Ovary (tissue), 3 donors: ENCODE measurements around the gene FMNL2.

Experiments used
- CTCF ChIP-seq, 3 donors: fragments of 450-650 bp in 2 of 3; fragments of 200-600 bp in 1 of 3; IDR thresholded peaks; one replicate each; pipeline versions ENCODE4 v1.5.1 to v1.8.0; 2016 to 2022; ENCODE audit warnings: antibody characterized with exemption in 3 of 3, mild to moderate bottlenecking in 1 of 3
- EP300 ChIP-seq: sonication (generic); formaldehyde crosslinking; IDR thresholded peaks from one replicate; pipeline ENCODE4 v1.6.1; 2017; ENCODE audit warnings: antibody characterized with exemption
- donor health status: DM: no; HTN: no; CAD: no.

DNA sequence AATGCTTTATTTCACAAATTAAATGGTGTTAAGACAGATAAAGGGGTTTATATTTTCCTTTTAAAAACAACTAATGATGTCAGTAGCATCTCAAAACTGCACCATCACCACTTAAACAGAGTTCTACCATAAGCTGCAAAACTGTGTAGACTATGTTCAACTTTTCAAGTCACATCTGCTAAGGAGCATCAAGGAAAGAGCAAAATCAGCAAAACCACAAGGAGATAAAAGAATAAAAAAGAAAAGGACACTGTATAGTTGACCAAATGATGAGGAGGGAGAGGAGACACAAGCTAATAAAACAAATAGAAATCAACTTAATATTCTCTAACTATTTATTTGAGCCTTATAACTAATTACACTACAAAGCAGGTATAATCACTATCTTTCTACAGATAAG is 348.4 kb downstream of the FMNL2 start:
- TF ChIP-seq CTCF (IDR thresholded peaks at IDR 0.05) (no peak), EP300 (no peak)
